Upper lobe of left lung (tissue), 6 donors: ENCODE data around the gene TRAF3. TPM values are rescaled to one million over a fixed set of nuclear protein-coding genes. Genes with fewer than 3 reads are reported as not detected.

ENCODE experiments used
- ATAC-seq, 2 donors: fragments of 200-7000 bp; cut with Tn5 transposase; one replicate each; pipeline ENCODE4 v1.9.1; 2022; ENCODE audit warnings: mild to moderate bottlenecking in 2 of 2, moderate library complexity in 2 of 2; ENCODE audit not compliant: low FRiP score in 2 of 2
- DNase-seq, 2 donors: peaks; one replicate each; pipeline ENCODE4 v3.0.0-alpha.2; 2019 to 2020
- H3K27ac ChIP-seq, 4 donors: fragments of 200-600 bp; sonication (generic); one replicate each; pipeline ENCODE4 v1.5.1; 2016 to 2019
- H3K27me3 ChIP-seq, 4 donors: fragments of 200-600 bp; sonication (generic); one replicate each; pipeline ENCODE4 v1.5.1; 2017 to 2019
- H3K36me3 ChIP-seq, 4 donors: fragments of 200-600 bp; sonication (generic); one replicate each; pipeline ENCODE4 v1.5.1; 2016 to 2019
- H3K4me1 ChIP-seq, 4 donors: fragments of 200-600 bp; sonication (generic); one replicate each; pipeline ENCODE4 v1.5.1; 2018 to 2019
- H3K4me3 ChIP-seq, 4 donors: fragments of 200-600 bp; sonication (generic); one replicate each; pipeline ENCODE4 v1.5.1; 2017 to 2019; ENCODE audit warnings: mild to moderate bottlenecking in 2 of 4, moderate library complexity in 1 of 4
- H3K9me3 ChIP-seq, 4 donors: fragments of 200-600 bp; sonication (generic); one replicate each; pipeline ENCODE4 v1.5.1; 2018 to 2019
- EP300 ChIP-seq, 4 donors: sonication (generic); formaldehyde crosslinking; IDR thresholded peaks; one replicate each; pipeline ENCODE4 v1.5.1; 2017; ENCODE audit warnings: antibody characterized with exemption in 4 of 4, control low read depth in 2 of 4
- POLR2A ChIP-seq, 4 donors: fragments of 450-650 bp; IDR thresholded peaks; one replicate each; pipeline ENCODE4 v1.5.1; 2016 to 2017; ENCODE audit warnings: antibody characterized with exemption in 4 of 4, mild to moderate bottlenecking in 2 of 4
- POLR2AphosphoS5 ChIP-seq, 2 donors: sonication (generic); formaldehyde crosslinking; IDR thresholded peaks; one replicate each; pipeline ENCODE4 v1.5.1; 2017; ENCODE audit warnings: antibody characterized with exemption in 2 of 2
- whole genome bisulfite sequencing, 2 donors: methylation state at CpG; one replicate each; pipeline ENCODE4 v1.1.5; 2017 to 2018; 5-methylcytosine and 5-hydroxymethylcytosine counted together
- total RNA-seq, 6 donors: library from RNA; depleted of rRNA in 4 of 6; stranded (reverse); fragments of >200 nt in 4 of 6; gene quantifications; one replicate each; pipeline versions ENCODE4 v1.1.0 to v1.2.1, GENCODE V29; 2016 to 2021
- TF ChIP-seq, protein P1 (sequence below), 6 experiments: fragments of 450-650 bp in 4 of 6; fragments of 200-600 bp in 2 of 6; sonication (generic) in 2 of 6; IDR thresholded peaks; one replicate each; pipeline ENCODE4 v1.5.1; 2016 to 2019; ENCODE audit warnings: antibody characterized with exemption in 6 of 6
- donor health status: DM: no; HTN: no; CAD: no; lungs with moderate emphysema.
- donor health status: DM: no; HTN: yes; CAD: no; lungs with severe emphysema.

TRAF3 gene
- total RNA-seq, 6 donors from 2014 or later = 14.7 to 45.4 (median 22.1) TPM

GRCh38 chr14:102789349-102789748 is 12.1 kb downstream of the TRAF3 start:
- no peaks in the 10 kb centered on the region for H3K36me3 ChIP-seq
- no peak overlapping the region for H3K27ac ChIP-seq
- DNase-seq = no peak
- peaks cover 0 to 6% (median 3%) of the 10 kb centered on the region in 4 donors for H3K4me1 ChIP-seq
- no peak for ATAC-seq
- 92 to 93% methylated on average over 5 of the region's 5 CpGs for WGBS, 2 donors
- H3K9me3 ChIP-seq = no peaks in the 10 kb centered on the region
- TF ChIP-seq POLR2A (IDR thresholded peaks at IDR 0.05) = no peak
- TF ChIP-seq POLR2AphosphoS5 (IDR thresholded peaks at IDR 0.05) = no peak
- no peak for TF ChIP-seq EP300 (IDR thresholded peaks at IDR 0.05)
- no peak overlapping the region for H3K4me3 ChIP-seq
- no peaks in the 10 kb centered on the region for H3K27me3 ChIP-seq

DNA sequence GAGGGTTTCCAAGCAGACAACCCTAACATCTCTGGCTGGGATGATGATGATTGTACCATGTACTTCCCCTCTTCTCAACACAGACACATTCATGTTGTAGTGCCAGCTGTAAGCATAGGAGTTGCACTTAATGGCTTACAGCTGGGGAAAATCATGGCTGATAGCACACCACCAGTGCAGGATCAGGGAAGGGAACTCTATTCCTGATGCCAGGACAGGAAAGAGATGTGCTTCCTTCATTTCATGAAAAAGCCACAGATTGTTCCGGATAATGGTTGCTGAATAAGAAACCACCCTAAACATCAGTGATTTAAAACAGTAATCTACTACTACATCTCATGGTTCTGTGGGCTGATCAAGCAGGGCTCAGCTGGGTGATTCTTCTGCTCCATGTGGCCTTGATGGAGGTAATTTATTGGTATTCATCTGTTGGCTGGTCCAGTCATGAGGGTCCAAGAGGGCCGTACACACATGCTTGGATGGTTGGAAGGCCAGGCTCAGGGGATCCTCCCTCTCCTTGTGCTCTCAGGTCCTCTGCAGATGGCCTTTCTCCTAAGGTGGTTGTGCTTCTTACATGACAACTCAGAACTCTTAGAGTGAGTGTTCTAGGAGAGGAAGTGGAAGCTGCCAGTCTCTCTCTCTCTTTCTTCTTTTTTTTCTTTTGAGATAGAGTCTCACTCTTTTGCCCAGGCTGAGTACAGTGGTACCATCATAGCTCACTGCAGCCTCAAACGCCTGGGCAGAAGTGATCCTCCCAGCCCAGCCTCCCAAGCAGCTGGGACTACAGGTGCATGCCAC is 16.5 kb downstream of the TRAF3 start:
- no peaks in the 10 kb centered on the region for H3K9me3 ChIP-seq

GRCh38 chr14:102795060-102795925 is 18.0 kb downstream of the TRAF3 start:
- H3K9me3 ChIP-seq = no peaks in the 10 kb centered on the region
- H3K27me3 ChIP-seq = no peaks in the 10 kb centered on the region
- peaks cover 8 to 32% (median 20%) of the 10 kb centered on the region in 4 donors for H3K4me1 ChIP-seq
- DNase-seq = peak in 1 of 2 donors; percentile 86
- 50% methylated on average over 2 of the region's 2 CpGs for WGBS, 2 donors
- H3K27ac ChIP-seq = peak overlapping the region; percentile 47 to 74 (median 52)
- TF ChIP-seq, protein P1, sequence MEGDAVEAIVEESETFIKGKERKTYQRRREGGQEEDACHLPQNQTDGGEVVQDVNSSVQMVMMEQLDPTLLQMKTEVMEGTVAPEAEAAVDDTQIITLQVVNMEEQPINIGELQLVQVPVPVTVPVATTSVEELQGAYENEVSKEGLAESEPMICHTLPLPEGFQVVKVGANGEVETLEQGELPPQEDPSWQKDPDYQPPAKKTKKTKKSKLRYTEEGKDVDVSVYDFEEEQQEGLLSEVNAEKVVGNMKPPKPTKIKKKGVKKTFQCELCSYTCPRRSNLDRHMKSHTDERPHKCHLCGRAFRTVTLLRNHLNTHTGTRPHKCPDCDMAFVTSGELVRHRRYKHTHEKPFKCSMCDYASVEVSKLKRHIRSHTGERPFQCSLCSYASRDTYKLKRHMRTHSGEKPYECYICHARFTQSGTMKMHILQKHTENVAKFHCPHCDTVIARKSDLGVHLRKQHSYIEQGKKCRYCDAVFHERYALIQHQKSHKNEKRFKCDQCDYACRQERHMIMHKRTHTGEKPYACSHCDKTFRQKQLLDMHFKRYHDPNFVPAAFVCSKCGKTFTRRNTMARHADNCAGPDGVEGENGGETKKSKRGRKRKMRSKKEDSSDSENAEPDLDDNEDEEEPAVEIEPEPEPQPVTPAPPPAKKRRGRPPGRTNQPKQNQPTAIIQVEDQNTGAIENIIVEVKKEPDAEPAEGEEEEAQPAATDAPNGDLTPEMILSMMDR (IDR thresholded peaks at IDR 0.05) = no peak
- peak in 1 of 2 donors; percentile 30 for TF ChIP-seq POLR2AphosphoS5 (IDR thresholded peaks at IDR 0.05)
- peak; percentile 90 to 95 for ATAC-seq
- no peak overlapping the region for H3K4me3 ChIP-seq
- no peaks in the 10 kb centered on the region for H3K36me3 ChIP-seq

More for the DNA sequence above, 16.5 kb downstream of the TRAF3 start:
- no peak overlapping the region for H3K27ac ChIP-seq
- DNase-seq (no peak), ATAC-seq (no peak)
- H3K36me3 ChIP-seq = no peaks in the 10 kb centered on the region
- H3K4me3 ChIP-seq = no peak overlapping the region
- H3K4me1 ChIP-seq = peaks cover 8 to 17% (median 13%) of the 10 kb centered on the region in 4 donors
- no peak for TF ChIP-seq POLR2AphosphoS5 (IDR thresholded peaks at IDR 0.05)
- TF ChIP-seq, protein P1 (IDR thresholded peaks at IDR 0.05) = no peak
- no peak for TF ChIP-seq POLR2A (IDR thresholded peaks at IDR 0.05)
- TF ChIP-seq EP300 (IDR thresholded peaks at IDR 0.05) = no peak
- 97 to 100% methylated on average over 3 of the region's 3 CpGs for WGBS, 2 donors
- no peaks in the 10 kb centered on the region for H3K27me3 ChIP-seq

- Histone ChIP-seq H3K27ac (no peak overlapping the region), H3K9me3 (no peaks in the 10 kb centered on the region), H3K27me3 (no peaks in the 10 kb centered on the region), H3K4me3 (no peak overlapping the region), H3K4me1 (peaks cover 8 to 33% (median 20%) of the 10 kb centered on the region in 4 donors), H3K36me3 (no peaks in the 10 kb centered on the region)
- TF ChIP-seq POLR2A (IDR thresholded peaks at IDR 0.05) (no peak), POLR2AphosphoS5 (IDR thresholded peaks at IDR 0.05) (no peak), EP300 (IDR thresholded peaks at IDR 0.05) (no peak)
- TF ChIP-seq, protein P1 (IDR thresholded peaks at IDR 0.05) = no peak
- ATAC-seq = no peak
- 90 to 93% methylated on average over 8 of the region's 8 CpGs for WGBS, 2 donors
- no peak for DNase-seq
These were observed 19.5 kb downstream of the TRAF3 start for GRCh38 chr14:102796661-102797190.

GRCh38 chr14:102798926-102799325 is 21.7 kb downstream of the TRAF3 start:
- H3K4me1 ChIP-seq = peaks cover 8 to 41% (median 23%) of the 10 kb centered on the region in 4 donors
- 84% methylated on average over 2 of the region's 2 CpGs for WGBS, 2 donors
- no peak overlapping the region for H3K4me3 ChIP-seq
- ATAC-seq = no peak
- H3K36me3 ChIP-seq = no peaks in the 10 kb centered on the region
- H3K27me3 ChIP-seq = no peaks in the 10 kb centered on the region
- H3K9me3 ChIP-seq = no peaks in the 10 kb centered on the region
- no peak for DNase-seq
- H3K27ac ChIP-seq = no peak overlapping the region
- no peak for TF ChIP-seq EP300 (IDR thresholded peaks at IDR 0.05)
